Measurements from ENCODE around the gene OGFOD2.
A peak's percentile ranks its signal among the peaks of the same experiment; 100 is the strongest.

The OGFOD2 gene

DNA sequence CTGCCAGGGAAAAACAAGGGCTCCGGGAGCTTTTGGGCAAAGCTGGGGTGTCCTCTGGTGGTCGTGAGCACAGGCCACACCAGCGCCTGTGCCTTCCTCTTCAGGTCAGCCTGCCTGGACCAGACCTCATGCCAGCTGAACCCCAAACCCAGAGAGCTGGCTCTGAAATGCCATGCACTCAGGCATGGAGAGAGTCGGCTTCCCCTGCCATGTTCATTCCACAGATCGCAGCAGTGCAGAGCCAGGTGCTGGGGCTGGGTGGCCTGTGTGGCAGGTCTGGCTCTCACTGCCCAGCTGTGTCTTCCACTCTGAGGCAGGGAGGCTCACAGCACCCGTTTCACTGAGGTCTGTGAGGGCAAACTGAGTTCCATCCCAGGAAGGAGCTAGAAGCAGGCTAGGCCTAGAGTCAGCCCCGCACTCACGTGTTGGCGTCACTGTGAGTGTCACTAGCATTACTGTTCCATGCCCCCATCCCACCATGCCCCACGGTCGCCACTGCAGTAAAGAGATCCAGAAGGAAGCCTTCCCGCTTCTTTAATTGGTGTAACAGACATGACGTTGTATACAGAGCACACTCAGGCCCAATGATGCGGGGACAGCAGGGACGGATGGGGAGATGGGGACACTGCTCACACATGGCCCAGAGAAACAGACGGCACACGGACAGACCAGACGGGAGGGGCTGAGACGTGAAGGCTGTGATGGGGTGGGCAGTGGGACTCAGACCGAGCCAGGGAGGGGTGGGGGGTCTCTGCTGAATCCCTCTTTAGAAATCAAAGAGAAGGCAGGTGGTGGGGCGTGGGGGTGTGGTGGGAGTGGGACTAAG, 8.1 kb downstream of the OGFOD2 start:
- 0 out of 2 replicates have a peak, but pooled peaks have one; percentile 7 for TF ChIP-seq POLR2AphosphoS5 (IDR thresholded peaks at IDR 0.05; ENCODE audit: low read depth, low read length)
- TF ChIP-seq TAF1 (IDR thresholded peaks at IDR 0.05; ENCODE audit: borderline replicate concordance, insufficient read depth, low read length), result no peak
- TF ChIP-seq, protein P1, sequence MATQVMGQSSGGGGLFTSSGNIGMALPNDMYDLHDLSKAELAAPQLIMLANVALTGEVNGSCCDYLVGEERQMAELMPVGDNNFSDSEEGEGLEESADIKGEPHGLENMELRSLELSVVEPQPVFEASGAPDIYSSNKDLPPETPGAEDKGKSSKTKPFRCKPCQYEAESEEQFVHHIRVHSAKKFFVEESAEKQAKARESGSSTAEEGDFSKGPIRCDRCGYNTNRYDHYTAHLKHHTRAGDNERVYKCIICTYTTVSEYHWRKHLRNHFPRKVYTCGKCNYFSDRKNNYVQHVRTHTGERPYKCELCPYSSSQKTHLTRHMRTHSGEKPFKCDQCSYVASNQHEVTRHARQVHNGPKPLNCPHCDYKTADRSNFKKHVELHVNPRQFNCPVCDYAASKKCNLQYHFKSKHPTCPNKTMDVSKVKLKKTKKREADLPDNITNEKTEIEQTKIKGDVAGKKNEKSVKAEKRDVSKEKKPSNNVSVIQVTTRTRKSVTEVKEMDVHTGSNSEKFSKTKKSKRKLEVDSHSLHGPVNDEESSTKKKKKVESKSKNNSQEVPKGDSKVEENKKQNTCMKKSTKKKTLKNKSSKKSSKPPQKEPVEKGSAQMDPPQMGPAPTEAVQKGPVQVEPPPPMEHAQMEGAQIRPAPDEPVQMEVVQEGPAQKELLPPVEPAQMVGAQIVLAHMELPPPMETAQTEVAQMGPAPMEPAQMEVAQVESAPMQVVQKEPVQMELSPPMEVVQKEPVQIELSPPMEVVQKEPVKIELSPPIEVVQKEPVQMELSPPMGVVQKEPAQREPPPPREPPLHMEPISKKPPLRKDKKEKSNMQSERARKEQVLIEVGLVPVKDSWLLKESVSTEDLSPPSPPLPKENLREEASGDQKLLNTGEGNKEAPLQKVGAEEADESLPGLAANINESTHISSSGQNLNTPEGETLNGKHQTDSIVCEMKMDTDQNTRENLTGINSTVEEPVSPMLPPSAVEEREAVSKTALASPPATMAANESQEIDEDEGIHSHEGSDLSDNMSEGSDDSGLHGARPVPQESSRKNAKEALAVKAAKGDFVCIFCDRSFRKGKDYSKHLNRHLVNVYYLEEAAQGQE (IDR thresholded peaks at IDR 0.05; ENCODE audit: insufficient read depth in 1 of 2, low read depth in 2 of 2, low read length in 2 of 2), result no peak
- no peak for TF ChIP-seq SIN3A (IDR thresholded peaks at IDR 0.05; ENCODE audit: borderline replicate concordance, insufficient read depth, low read length)

- TF ChIP-seq SIN3A (IDR thresholded peaks at IDR 0.05; ENCODE audit: borderline replicate concordance, insufficient read depth, low read length), result no peak
- TF ChIP-seq TAF1 (IDR thresholded peaks at IDR 0.05; ENCODE audit: borderline replicate concordance, insufficient read depth, low read length), result no peak
Observed at GRCh38 chr12:122983789-122984515, 8.9 kb downstream of the OGFOD2 start.

DNA sequence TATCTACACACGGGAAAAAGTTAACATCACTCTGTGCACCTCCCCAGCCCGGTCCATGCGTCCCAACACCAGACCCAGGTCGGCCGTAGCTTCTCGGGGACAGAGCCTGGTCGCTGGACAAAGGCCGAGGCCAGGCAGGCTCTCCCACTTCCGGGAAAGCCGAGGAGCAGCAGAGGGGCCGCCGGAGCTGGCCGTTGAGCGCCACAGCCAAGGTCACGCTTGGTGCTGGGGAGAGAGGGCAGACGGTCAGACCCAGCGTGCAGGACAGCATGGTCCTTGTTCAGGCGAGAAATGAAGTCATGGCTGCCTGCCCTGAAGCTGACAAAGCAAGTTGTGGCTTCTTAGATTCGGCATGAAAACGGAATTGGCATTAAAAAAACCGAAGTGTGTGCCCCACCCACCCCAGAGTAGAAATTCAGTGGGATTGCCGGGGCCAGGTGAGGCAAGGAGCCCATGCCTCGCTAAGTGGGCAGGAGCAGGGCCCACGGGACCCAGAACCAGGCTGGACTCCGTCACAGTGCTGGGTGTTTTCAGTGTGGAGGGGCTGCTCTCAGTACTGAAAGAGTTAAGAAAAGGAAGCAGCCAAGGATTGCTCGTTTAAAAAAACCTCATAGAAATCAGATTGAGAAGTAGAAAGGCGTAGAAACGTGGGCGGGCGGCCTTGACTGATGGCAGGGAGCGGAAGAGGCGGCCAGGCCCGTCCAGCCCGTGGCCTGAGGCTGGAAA, 9.7 kb downstream of the OGFOD2 start:
- TF ChIP-seq POLR2AphosphoS5 (IDR thresholded peaks at IDR 0.05; ENCODE audit: low read depth, low read length) (no peak), SIN3A (IDR thresholded peaks at IDR 0.05; ENCODE audit: borderline replicate concordance, insufficient read depth, low read length) (no peak), TAF1 (IDR thresholded peaks at IDR 0.05; ENCODE audit: borderline replicate concordance, insufficient read depth, low read length) (no peak), FOXP2 (optimal IDR thresholded peaks at IDR 0.05; ENCODE audit: borderline replicate concordance, extremely low read depth, extremely low read length, insufficient read depth) (no peak)
- TF ChIP-seq, protein P1 (IDR thresholded peaks at IDR 0.05; ENCODE audit: insufficient read depth in 1 of 2, low read depth in 2 of 2, low read length in 2 of 2), result no peak

- TF ChIP-seq POLR2AphosphoS5 (IDR thresholded peaks at IDR 0.05; ENCODE audit: low read depth, low read length), result no peak
- no peak for TF ChIP-seq SIN3A (IDR thresholded peaks at IDR 0.05; ENCODE audit: borderline replicate concordance, insufficient read depth, low read length)
- TF ChIP-seq FOXP2 (optimal IDR thresholded peaks at IDR 0.05; ENCODE audit: borderline replicate concordance, extremely low read depth, extremely low read length, insufficient read depth), result no peak
- TF ChIP-seq TAF1 (IDR thresholded peaks at IDR 0.05; ENCODE audit: borderline replicate concordance, insufficient read depth, low read length), result no peak
Observed at GRCh38 chr12:122985338-122986257, 10.6 kb downstream of the OGFOD2 start.

DNA sequence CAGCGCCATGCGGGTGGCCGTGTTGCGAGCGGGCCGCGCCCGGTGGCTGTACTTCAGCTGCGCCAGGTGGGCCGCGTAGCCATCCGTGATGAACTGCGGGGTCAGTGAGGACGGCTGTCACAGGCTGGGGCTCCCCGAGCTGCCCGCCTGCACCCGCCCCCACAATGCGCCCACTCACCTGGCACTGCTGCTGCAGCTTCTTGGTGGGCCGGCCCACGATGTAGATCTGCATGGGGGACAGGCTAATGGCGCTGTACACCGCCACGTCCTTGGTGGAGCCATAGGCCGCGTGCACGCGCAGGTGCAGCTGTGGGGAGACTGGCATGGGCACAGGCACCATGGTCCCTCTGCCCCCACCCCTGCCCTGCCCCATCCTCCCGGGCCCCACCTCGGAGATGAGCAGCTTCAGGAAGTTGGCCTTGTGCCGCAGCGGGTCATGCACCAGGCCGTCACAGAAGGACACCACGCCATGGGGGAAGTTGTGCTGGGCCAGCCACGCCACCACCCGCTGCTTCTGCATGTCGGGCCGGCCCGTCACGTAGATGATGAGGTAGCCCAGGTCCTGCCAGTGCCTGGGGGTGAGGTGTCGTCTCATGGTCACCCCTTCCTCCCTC, 11.3 kb downstream of the OGFOD2 start:
- no peak for TF ChIP-seq FOXP2 (optimal IDR thresholded peaks at IDR 0.05; ENCODE audit: borderline replicate concordance, extremely low read depth, extremely low read length, insufficient read depth)
- no peak for TF ChIP-seq SIN3A (IDR thresholded peaks at IDR 0.05; ENCODE audit: borderline replicate concordance, insufficient read depth, low read length)
- no peak for TF ChIP-seq TAF1 (IDR thresholded peaks at IDR 0.05; ENCODE audit: borderline replicate concordance, insufficient read depth, low read length)
- TF ChIP-seq, protein P1 (IDR thresholded peaks at IDR 0.05; ENCODE audit: insufficient read depth in 1 of 2, low read depth in 2 of 2, low read length in 2 of 2), result no peak
- no peak for TF ChIP-seq POLR2AphosphoS5 (IDR thresholded peaks at IDR 0.05; ENCODE audit: low read depth, low read length)

All from PFSK-1 (cell line).